NCI-H1436 (cell line): ENCODE results near the gene PGAM4.
"Not testable (repeated sequence)": the region's sequence is repeated elsewhere in the genome, so short reads cannot be mapped to it uniquely, and the experiment has no call there.

Experiments used
- DNase-seq: peaks from one replicate; lab custom pipeline; 2025; lab: John Stamatoyannopoulos, UW

Gene PGAM4

DNA sequence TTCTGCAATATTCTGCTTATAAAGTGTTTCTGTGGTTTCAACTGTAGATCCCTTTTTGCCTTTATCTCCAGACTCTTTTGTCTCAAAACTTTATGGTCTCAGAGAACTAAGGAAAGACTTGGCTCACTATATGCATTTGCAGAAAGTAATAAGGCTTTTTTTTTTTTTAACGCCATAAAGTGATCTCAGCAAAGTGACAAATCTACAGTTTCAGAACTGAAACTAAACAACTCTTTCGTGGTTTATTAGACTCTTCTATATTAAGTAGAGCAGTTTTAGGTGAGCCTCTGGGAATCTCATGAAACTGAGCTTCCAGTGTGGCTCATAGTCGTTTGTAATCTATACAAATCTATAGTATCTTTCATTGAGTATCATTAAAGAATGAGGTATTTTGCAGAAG lies 43.7 kb downstream of the PGAM4 start:
- DNase-seq = no peak

DNA sequence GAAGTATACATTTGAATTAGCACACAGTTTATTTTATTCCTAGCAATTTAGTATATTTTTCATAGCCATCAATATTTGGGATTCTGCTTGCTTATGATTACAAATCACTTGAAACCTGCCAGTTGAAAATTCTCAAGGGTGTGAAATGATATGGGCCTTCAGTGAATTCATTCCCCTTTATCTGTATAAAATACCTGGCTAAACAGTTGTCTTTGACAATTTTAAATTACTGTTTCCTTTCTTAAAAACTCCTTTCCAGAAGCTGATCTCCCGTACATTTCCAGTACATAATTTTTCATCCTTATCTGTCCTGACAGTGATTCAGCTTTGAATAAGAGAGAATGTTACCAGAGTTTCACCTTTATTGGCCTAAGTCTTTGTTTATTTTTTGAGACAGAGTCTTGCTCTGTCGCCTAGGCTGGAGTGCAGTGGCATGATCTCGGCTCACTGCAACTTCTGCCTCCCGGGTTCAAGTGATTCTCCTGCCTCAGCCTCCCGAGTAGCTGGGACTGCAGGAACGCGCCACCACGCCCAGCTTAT lies 45.0 kb downstream of the PGAM4 start:
- DNase-seq = no peak

DNA sequence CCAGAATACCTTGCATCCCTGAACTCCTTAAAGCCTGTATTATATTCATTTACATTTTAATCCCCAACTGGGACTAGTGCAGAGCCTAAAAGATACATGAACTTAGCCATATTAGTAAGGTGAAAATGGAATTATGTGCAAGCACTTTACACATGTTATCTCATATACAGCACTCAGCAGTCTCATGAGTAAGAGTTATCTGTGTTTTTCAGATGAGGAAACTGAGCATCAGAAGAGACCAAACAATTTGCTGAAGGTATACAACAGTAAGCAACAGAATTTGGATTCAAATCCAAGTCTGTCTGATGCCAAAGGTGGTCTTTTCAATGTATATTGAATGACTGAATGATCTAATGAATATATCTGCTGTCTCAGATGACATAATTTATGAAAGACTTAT lies 46.7 kb downstream of the PGAM4 start:
- no peak for DNase-seq

DNA sequence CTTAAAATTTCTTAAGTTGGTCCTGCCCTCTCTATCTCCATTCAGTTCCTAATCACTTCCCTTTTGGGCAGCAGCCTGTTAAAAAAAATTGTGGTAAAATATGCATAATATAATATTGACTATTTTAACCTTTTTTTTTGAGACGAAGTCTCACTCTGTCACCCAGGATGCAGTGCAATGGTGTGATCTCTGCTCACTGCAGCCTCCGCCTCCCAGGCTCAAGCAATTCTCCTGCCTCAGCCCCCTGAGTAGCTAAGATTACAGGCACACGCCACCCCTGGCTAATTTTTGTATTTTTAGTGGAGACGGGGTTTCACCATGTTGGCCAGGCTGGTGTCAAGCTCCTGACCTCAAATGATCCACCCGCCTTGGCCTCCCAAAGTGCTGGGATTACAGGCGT lies 50.1 kb downstream of the PGAM4 start:
- DNase-seq = not testable (repeated sequence)

DNA sequence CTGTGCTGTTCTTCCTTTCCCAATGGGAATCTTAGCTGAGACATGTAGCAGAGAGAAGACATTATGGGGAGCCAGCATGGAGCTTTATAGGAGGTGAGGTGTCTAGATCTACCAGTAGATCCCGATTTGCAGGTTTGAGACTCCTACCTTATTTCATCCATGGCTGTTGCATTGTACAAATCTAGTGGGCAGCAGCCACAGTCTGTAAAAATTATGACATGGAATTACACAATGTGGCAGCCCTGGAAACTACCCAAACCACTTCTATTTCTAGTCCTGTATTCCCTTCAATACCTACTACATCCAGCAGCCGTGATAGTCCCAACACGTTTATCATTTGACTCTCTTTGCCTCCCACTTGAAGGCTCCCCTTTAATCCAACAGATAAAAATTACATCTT lies 50.9 kb downstream of the PGAM4 start:
- DNase-seq = no peak
